GM13976 (cell line): ENCODE data around the gene VEZT.

Source experiments
- DNase-seq: peaks from one replicate; pipeline ENCODE4 v3.0.0; 2012; ENCODE audit warnings: low spot score
- in situ Hi-C: fragments of 300-500 bp; cut with MboI; formaldehyde crosslinking; loops from one replicate; pipeline ENCODE4 v1.12.0; 2022; ENCODE audit warnings: low sequenced_read_pairs, mixed read lengths, inconsistent platforms; ENCODE audit not compliant: unreplicated experiment
- TF ChIP-seq, protein P1 (sequence below): IDR thresholded peaks from 2 replicates; pipeline ENCODE4 v1.5.1; 2012; ENCODE audit warnings: borderline replicate concordance, mild to moderate bottlenecking; ENCODE audit not compliant: insufficient read depth; ENCODE audit errors: extremely low read depth, missing control alignments, control extremely low read depth

The VEZT gene

DNA sequence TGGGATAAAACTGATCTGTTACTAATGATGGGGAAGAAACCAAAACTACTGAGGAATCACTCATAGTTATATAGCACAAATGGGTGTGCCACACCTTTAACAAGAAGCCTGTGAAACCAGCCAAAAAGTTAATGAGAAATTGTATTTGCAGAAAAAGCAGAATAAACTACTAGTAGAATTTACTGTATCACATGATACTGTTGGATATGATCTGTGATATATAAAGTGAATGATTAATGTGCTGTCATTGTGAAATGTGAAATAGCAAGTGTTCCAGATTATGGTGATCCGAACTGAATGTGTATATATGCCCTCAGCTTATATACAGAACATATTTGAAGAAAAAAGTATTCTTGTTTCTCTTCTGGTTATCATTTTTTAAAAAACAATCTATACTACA lies 30.5 kb downstream of the VEZT start:
- in situ Hi-C loops: no loop called here
- no peak for DNase-seq
- TF ChIP-seq, protein P1, sequence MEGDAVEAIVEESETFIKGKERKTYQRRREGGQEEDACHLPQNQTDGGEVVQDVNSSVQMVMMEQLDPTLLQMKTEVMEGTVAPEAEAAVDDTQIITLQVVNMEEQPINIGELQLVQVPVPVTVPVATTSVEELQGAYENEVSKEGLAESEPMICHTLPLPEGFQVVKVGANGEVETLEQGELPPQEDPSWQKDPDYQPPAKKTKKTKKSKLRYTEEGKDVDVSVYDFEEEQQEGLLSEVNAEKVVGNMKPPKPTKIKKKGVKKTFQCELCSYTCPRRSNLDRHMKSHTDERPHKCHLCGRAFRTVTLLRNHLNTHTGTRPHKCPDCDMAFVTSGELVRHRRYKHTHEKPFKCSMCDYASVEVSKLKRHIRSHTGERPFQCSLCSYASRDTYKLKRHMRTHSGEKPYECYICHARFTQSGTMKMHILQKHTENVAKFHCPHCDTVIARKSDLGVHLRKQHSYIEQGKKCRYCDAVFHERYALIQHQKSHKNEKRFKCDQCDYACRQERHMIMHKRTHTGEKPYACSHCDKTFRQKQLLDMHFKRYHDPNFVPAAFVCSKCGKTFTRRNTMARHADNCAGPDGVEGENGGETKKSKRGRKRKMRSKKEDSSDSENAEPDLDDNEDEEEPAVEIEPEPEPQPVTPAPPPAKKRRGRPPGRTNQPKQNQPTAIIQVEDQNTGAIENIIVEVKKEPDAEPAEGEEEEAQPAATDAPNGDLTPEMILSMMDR: no peak

DNA sequence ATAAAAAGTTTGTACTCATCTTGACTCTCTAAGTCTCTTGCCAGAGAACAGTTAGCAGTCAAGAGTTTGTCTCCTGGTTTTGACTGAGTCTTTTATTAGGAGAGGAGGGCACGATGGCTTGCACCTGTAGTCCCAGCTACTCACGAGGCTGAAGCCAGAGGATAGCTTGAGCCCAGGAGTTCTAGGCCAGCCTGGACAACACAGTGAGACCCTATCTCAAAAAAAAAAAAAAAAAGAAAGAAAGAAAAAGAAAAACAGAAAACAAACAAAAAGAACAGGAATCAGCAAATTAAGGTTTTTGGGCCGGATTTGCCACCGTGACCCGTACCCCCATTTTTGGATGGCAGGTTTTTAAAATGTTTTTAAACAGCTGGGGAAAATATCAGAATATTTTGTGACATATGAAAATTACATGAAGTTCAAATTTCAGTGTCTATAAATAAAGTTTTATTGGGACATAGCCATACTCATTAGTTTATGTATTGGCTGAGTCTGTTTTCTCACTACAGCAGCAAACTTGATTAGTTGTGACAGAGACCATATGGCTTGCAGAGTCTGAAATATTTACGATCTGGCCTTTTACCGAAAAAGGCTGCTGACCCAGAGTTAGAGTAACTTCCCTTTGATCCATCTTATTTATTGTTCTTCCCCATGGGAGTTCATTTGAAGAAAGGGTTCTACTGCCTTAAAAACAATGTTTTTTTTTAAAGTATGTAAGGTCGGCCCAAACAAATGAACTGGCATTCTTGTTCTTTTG lies 31.2 kb downstream of the VEZT start:
- in situ Hi-C loops: no loop called here
- DNase-seq: no peak
- TF ChIP-seq, protein P1: no peak

DNA sequence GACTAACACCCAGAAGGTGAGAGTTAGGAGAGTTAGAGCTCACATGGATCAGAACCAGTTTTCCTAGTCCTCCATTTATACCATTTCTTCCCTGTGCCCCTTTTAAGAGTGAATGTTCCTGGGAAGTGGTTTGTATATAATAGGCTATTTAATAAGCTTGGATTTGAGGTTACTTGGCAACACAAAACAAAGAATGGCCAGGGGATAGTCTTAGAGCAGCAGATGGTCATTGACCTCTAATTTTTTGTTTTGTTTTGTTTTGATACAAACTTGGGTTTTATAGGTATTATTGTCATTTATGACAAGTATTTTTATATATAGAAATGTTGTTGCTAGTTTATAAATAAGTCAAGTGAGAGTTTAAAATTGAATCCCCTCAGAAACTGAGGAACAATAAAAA lies 35.8 kb downstream of the VEZT start:
- in situ Hi-C loops: no loop called here
- DNase-seq: no peak
- TF ChIP-seq, protein P1: no peak

DNA sequence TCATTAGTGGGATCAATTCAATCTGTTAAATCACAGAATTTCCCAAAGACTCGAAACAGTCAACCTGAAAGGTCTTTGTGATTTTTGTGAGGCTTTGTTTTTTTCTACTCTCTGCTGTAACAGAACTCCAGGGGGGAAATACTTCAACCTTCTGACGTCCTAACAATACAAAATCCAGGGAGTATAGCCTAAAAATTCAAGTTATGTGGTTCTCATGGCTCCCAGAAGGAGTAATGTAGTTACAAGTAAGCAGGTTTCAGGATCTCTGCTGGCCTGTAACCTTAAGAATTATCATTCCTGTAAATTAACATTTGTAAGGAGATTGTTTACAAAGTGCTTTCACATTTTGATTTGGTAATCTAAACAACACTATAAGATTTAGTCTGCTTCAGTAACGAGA lies 39.9 kb downstream of the VEZT start:
- no peak for DNase-seq
- TF ChIP-seq, protein P1: no peak
- in situ Hi-C loops: no loop called here

DNA sequence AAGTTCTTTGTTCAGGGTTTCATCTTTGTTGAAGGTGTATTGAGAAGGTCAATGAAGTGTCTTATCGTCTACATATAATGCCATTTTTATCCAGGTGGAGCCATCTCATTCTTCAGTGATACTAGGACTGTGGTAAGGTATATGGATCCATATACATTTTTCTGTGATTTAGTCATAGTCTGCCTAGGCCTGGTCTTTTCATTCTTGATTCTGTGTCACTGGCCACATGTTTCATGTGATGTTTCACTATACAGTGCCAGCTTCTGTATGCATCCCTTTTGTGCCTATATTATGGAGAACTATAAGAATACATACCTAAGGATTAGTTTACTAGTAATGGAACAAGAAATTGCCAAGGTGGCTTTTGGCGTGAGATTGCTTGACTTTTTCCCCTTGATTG lies 40.5 kb downstream of the VEZT start:
- in situ Hi-C loops: no loop called here
- TF ChIP-seq, protein P1: no peak
- no peak for DNase-seq

DNA sequence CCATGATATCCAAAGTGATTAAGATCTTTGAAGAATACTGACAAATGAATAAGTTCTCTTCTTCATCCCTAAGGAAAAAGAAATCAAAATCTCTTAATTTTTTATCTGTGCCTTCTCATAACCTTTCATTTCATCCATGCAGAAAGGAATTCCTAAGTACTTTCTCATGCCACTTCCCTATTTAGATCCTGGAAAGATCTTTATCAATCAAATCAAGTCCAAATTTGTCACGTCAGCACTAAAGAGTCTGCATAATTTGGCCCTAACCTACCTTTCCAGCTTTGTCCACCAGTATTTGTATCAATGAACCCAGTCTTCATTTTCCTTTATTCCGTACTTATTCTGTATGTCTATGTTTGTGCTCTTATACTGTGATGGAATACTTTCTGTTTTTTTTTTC lies 41.2 kb downstream of the VEZT start:
- TF ChIP-seq, protein P1: no peak
- no peak for DNase-seq
- in situ Hi-C loops: no loop called here
